Measurements from ENCODE around the gene ZNF615.
"Not testable (repeated sequence)": the region's sequence is repeated elsewhere in the genome, so short reads cannot be mapped to it uniquely, and the experiment has no call there.

ZNF615 gene

DNA sequence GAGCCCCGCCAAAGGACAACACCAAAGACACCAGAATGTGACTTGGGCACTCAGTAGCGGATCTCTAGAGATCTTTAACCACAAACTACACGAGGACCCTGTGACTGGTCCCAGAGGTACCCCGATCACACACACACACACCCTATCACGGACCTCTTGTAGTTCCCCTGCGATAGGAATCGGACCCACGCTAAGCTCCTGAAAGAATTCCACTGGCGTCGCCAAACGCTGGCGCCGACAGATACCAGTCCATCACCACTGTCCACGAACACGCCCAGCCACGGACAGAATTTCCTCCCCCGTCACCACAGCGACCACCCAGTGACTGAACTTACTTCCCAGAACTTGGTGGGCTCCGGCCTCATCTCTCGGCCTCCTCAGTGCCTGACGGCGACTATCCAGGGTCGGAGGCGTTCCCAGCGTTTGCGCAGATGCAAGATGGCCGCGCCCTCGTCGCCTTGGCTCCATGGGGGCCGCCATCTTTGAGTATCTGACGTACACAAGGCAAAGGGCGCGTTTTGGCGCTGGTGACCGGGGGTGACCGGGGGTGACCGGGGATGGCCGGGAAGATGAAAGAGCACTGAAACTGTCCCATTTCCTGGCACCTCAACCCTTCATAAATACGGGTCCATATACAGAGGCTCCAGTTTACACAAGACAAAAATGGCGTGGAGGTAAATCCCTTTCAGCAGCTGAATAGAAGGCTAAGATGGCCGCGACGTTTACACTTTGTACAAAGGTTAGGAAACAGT is at the start of gene ZNF615:
ZNF615 (minus strand) TSS at position 406 of the 752 bp plus-strand sequence. CDS start 4,500 bp downstream, outside the sequence.
- DNase-seq (ENCODE audit: low read depth), result peak; percentile 77

DNA sequence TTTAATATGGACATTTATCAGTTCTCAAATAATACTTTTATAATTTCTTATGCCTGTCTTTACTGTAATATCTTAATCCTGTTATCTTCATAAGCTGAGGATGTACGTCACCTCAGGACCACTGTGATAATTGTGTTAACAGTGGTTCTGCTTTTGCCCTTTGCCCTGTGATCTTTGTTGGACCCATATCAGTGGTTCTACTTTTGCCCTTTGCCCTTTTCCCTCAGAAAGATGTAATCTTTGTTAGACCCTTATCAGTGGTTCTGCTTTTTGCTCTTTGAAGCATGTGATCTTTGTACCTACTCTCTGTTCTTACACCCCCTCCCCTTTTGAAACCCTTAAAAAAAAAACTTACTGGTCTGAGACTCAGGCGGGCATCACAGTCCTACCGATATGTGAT is 48.5 kb upstream of the ZNF615 start:
- DNase-seq (ENCODE audit: low read depth), result not testable (repeated sequence)

DNA sequence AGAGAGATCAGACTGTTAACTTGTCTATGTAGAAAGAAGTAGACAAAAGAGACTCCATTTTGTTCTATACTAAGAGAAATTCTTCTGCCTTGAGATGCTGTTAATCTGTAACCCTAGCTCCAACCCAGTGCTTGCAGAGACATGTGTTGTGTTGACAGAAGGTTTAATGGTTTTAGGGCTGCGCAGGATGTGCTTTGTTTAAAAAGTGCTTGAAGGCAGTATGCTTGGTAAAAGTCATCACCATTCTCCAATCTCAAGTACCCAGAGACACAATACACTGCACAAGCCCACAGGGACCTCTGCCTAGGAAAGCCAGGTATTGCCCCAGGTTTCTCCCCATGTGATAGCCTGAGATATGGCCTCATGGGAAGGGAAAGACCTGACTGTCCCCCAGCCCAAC is 43.7 kb upstream of the ZNF615 start:
- not testable (repeated sequence) for DNase-seq (ENCODE audit: low read depth)

DNA sequence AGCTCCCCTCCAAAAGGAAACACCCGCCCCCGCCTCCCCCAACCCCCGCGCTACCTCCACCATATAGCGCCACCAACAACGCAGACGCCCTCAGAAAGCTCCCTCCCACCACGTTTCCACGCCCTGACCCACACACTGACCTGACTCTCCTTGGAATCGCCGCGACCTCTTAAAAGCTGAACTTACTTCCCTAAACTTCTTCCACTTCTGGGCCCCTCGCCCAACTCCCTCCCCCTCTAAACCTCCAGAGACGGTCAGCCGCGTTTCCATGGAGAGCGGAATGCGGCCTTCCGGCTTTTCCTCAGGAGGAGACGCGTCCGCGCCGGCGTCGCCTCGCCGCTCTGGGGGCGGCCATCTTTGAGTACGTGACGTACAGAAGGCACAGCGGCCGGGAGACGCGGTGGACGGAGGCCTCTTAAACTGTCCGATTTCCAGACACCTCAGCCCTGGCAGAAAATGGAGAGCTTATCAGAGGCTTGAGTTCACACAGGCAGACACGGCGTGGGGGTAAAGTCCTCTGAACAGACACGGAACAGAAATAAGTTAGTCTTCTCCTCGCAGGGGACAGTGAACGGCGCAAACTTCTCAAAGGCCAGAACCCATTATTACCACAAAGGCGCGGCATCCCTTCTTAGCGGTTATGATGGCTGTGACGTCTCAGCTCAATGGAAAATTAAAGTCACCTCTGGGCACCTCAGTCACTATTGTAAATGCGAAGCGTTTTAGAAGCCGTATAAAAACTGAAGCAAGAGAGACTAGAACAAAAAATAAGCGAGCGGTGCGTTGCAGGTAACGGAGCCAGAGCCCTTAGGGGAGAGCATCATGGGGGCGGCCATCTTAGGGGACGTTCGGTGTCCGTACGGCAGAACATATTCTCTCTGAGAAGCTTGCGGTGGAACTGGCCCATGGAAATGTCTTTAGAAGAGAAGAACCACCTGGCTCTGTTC is 40.8 kb upstream of the ZNF615 start, which contains the start of gene ZNF432:
ZNF432 (minus strand) TSS at position 284 of the 947 bp plus-strand sequence. CDS start 1,970 bp downstream, outside the sequence.
- DNase-seq (ENCODE audit: low read depth), result peak; percentile 72

DNA sequence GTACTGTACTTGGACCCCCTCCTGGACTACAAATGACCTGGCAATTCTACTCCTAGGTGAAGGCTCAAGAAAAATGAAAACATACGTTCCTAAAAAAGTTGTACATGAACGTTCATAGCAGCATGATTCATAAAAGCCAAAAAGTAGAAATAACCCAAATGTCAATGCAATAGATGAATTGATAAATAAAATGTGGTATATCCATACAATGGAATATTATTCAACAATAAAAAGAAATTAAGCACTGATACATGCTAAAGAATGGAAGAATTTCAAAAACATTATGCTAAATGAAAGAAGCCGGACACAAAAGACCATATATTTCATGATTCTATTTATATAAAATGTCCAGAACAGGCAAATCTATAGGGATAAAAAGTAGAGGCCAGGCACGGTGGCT is 31.2 kb upstream of the ZNF615 start:
- DNase-seq (ENCODE audit: low read depth), result no peak

DNA sequence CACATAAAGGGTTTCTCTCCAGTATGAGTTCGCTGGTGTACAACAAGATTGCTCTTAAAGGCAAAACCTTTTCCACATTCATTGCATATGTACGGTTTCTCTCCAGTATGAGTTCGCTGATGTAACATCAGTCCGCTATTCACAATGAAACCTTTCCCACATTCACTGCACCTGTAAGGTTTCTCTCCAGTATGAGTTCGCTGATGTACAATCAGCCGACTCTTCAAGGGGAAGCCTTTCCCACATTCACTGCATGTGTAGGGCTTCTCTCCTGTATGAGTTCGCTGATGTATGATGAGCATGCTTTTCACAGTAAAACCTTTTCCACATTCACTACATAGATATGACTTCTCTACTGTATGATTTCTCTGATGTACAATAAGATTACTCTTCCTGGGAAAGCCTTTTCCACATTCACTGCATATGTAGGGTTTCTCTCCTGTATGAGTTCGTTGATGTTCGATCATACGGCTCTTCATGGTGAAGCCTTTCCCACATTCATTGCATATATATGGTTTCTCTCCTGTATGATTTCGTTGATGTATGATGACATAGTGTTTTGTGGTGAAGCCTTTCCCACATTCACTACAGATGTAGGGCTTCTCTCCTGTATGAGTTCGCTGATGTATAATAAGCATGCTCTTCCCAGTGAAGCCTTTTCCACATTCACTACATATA is 26.2 kb upstream of the ZNF615 start:
- no peak for DNase-seq (ENCODE audit: low read depth)

DNA sequence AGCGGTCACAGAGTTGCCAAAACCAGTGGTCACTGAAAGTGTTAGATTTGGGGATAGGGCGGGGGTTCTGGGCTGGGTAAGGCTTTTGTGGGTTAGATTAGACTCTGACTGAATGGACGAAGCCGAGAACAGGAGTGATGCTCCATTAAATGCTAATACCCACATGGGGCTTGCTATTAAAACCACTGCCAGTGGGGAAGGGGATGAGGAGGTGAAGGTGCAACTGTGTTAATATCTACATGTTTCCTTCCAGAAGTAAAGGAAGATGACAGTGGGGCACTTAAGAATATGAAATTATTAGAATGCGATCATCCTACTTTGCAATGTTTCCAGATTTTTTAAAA is 20.7 kb upstream of the ZNF615 start:
- no peak for DNase-seq (ENCODE audit: low read depth)

DNA sequence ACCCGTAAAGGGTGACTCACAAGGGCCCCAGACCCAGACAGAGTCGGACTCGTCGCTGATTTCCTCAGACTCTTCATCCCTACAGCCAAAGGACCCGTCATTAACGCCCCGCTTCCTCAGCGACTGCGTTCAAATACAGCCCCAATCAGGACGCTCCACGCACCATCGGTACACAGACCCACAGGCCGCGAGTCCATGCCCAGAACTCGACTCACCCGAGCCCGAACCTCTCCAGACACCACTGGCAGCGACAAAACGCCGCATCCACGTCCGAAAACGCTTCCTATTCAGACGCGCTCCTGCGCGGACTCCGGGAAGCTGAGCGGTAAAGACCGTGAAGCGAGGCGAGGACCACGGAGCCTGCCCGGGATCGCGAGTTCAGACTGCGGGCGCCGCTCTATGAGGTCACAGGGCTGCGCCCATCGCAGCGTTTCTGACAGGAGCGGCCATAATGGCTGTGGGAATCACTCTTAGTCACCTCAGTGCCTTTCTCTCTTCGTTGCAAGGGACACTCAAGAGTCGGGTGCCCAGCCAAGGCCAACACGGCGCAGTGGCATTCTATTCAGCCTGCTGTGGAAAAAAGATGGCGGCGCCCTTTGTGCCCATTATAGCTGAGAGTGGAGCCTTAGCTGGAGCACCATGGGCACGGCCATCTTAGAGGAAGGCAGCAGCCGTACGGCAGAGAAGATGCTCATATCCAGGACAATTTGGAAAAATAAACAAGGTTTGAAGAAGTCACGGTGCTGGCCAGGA is 20.2 kb upstream of the ZNF615 start, which contains the start of gene ZNF614:
ZNF614 (minus strand) TSS at position 353 of the 753 bp plus-strand sequence. CDS start 2,634 bp downstream, outside the sequence.
- DNase-seq (ENCODE audit: low read depth), result peak; percentile 69

DNA sequence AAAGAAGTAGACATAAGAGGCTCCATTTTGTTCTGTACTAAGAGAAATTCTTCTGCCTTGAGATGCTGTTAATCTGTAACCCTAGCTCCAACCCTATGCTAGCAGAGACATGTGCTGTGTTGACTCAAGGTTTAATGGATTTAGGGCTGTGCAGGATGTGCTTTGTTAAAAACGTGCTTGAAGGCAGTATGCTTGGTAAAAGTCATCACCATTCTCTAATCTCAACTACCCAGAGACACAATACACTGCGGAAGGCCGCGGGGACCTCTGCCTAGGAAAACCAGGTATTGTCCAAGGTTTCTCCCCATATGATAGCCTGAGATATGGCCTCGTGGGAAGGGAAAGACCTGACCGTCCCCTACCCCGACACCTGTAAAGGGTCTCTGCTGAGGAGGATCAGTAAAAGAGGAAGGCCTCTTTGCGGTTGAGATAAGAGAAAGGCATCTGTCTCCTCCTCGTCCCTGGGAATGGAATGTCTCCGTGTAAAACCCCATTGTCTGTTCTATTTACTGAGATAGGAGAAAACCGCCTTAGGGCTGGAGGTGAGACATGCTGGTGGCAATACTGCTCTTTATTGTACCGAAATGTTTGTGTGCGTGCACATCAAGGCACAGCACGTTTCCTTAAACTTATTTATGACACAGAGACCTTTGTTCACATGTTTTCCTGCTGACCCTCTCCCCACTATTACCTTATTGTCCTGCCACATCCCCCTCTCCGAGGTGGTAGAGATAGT is 18.4 kb upstream of the ZNF615 start:
- not testable (repeated sequence) for DNase-seq (ENCODE audit: low read depth)

DNA sequence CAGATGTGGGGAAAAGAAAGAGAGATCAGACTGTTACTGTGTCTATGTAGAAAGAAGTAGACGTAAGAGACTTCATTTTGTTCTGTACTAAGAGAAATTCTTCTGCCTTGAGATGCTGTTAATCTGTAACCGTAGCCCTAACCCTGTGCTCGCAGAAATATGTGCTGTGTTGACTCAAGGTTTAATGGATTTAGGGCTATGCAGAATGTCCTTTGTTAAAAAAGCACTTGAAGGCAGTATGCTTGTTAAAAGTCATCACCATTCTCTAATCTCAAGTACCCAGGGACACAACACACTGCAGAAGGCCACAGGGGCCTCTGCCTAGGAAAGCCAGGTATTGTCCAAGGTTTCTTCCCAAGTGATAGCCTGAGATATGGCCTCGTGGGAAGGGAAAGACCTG is 16.5 kb upstream of the ZNF615 start:
- not testable (repeated sequence) for DNase-seq (ENCODE audit: low read depth)

DNA sequence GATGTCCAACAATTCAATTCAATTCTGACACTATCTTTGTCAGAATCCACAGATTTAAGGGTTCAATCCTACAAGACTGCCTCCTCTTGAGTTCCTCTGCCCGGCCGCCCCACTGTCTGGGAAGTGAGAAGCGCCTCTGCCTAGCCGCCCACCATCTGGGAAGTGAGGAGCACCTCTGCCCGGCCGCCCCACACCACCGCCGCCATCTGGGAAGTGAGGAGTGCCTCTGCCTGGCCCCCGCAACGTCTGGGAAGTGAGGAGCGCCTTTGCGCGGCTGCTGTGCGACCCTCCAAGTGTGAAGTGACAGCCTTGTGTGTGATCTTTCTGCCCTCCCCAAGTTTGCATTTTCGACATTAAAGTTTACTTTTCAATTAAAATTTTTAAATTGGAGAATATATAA is 14.2 kb upstream of the ZNF615 start:
- no peak for DNase-seq (ENCODE audit: low read depth)

DNA sequence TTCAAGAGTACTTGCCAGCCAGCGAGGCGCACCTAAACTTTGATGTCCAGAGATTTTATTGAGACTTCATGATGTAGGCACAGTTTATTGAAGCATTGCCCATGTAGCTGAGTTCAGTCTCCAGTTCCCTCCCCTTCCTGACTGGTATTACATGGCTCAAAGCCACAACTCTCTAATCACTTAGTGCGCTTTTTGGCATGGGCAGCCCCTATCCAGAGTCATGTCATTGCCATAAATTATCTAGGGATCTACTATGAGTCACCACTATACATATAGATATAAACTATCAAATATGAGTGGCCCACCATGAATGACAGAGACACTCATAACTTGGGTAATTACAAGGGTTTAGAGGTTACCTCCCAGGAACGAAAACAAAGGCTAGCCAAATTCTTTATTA is 12.5 kb upstream of the ZNF615 start:
- no peak for DNase-seq (ENCODE audit: low read depth)

DNA sequence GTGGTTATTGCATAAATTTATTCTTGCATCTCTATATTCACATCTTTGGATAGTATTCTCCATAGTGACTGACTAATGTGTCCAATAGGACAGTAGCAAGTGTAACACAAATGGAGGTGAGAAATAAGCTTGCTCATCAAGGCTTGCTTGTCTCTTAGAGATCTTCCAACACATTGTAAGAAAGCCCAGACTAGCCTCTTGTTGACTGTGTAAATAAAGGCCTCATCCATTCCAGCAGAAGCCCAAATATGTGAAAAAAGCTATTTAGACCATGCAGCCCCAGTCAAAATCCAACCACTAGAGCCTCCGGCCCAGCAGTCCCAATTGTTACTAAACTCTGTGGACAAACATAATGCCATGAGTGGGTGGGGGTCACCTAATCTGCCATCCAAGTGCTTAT is 2.7 kb upstream of the ZNF615 start:
- DNase-seq (ENCODE audit: low read depth), result no peak

DNA sequence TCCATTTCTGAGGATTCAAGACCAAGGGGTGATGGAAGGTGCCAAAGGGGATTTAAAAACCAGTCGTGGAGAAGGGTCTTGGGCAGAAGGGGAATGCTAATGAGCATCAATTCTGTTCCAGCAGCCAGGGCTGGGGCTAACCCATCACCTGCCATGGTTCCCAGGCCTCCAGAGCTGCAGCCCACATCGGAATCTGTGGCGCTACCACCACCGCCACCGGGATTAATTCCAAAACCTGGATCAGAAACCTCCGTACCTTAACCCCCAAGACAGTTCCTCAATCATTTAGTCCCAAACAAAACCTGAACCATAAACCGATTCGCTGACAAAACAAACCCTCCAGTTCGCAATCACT is 583 bp downstream of the ZNF615 start:
- DNase-seq (ENCODE audit: low read depth), result no peak

DNA sequence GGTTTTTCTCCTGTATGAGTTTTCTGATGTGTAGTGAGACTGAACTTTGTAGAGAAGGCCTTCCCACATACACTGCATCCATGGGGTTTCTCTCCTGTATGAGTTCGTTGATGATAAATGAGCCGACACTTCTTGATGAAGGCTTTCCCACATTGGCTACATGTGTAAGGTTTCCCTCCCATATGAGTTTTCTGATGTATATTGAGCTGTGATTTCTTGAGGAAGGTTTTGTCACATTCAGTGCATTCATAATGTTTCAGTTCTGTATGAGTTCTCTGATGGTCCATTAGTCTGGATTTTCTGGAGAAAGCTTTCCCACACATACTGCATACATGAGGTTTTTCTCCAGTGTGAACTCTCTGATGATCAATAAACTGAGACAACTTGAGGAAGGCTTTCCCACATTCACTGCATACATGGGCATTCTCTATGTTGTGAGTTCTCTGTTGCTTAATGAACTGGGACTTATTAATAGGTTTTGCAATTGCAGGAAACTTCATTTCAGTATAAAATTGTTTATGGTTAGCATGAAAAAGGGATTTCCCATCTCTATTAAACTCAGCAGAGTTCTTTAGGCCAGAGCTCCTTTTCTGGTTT is 13.9 kb downstream of the ZNF615 start:
- DNase-seq (ENCODE audit: low read depth), result no peak

DNA sequence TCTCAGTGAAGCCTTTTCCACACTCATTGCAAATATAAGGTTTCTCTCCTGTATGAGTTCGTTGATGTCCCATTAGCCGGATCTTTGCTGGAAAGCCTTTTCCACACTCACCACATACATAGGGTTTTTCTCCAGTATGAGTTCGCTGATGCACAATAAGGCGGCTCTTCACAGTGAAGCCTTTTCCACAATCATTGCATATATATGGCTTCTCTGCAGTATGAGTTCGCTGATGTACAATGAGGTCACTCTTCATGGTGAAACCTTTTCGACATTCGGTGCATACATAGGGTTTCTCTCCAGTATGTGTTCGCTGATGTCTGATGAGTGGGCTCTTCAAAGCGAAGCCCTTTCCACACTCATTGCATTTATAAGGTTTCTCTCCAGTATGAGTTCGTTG is 14.6 kb downstream of the ZNF615 start:
- no peak for DNase-seq (ENCODE audit: low read depth)

DNA sequence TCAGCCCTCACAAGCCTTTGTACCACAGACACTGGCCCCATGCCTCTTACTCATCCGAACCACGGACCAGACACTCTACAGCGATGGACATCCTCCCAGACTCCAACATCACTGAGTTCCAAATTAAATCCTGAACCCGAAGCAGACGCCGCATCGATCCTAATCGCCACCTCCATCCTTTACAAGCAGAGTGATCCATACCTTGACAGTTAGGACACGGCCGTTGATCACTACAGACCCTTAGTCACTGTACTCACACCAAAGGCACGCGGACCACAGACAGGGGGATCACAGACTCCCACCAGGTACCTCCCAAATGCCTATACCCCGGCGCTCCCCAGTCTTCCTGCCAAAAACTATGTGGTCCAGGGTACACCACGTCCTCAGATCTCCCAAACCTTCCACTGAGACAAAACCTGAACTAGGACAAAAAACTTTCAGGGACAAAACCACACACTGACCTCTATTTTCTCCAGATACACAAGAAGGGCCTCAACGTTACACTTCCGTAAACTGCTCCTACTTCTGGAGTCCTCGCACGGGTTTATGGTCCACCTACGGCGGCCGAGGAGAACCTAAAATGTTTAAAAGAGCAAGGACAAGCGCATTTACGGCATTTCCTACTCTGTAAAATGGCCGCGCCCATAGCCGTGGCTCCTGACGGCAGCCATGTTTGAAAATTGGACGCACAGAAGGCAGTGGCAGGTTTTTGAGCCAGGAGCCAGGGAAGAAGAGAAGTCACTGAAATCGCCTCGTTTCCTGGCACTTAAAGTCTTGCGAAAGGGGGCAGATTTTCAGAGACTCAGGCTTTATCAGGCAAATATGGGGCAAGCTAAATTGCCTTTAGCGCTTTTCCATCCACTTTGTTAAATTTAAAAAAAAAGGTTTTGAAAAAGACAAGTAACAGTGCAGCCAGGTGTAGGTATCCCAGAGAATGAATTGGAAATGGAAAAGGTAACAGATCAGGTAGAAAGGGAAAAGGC is 21.4 kb downstream of the ZNF615 start, which contains the start of gene ZNF350:
ZNF350 (minus strand) TSS at position 532 of the 983 bp plus-strand sequence. CDS start 12,480 bp downstream, outside the sequence.
- DNase-seq (ENCODE audit: low read depth), result peak; percentile 80

DNA sequence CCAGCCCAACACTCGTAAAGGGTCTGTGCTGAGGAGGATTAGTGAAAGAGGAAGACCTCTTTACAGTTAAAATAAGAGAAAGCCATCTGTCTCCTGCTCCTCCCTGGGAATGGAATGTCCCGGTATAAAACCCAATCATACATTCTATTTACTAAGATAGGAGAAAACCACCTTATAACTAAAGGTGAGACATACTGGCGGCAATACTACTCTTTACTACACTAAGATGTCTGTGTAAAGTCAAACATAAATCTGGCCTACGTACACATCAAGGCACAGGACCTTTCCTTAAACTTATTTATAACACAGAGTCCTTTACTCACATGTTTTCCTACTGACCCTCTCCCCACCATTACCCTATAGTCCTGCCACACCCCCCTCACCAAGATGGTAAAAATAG is 24.6 kb downstream of the ZNF615 start:
- DNase-seq (ENCODE audit: low read depth), result no peak

DNA sequence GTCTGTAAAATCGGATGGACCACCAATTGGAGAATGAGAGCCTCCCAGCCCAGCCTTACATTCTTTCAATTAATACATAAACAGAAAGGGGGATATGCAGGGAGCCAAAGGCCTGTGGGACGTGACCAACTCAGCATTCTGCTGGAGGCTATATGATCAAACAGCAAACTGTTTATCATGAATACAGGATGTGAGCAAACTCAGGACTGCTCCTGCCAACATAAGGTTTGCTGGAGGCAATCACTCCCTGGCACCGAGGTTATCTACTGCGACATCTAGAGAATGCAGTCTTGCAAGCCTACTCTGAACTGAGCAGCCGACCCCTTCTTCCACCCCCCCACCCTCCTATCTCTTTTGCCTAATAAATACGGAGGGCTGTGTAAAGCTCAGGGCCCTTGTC is 27.1 kb downstream of the ZNF615 start:
- DNase-seq (ENCODE audit: low read depth), result not testable (repeated sequence)

Measured in activated T-helper 9 cell treated with anti-CD3 and anti-CD28 coated beads, Interleukin-2, amount 50 U/mL, for 16 hours (primary cell).